ENCODE measurements around the gene SIPA1L3. TPM values are rescaled to one million over a fixed set of nuclear protein-coding genes. Genes with fewer than 3 reads are reported as not detected.

SIPA1L3 gene
- total and polyA plus RNA-seq, 2 of the 13 experiments (the other 11 are each of a cell fraction or from before 2014, with no cell fraction given): 5.5 to 7.7 TPM

DNA sequence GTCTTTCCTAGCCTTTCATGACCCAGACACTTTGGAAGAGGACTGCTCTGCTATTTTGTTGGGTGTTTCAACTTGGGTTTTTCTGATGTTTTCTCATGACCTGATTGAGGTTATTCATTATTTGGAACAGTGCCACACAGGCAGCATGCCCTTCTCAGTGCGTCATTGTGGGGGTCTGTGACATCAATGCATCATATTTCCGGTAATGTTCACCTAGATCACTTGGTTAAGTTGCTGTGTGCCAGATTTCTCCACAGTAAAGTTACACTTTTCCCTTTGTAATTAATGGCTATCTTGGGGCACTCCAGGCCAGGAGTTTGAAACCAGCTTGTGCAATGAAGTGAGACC is 124.4 kb downstream of the SIPA1L3 start:
- Histone ChIP-seq H3K36me3 (replicated peaks in 1 of 2; ENCODE audit: control insufficient read depth in 1 of 2, insufficient read depth in 2 of 2, low read length in 2 of 2) (peaks cover 1 to 3% of the 10 kb centered on the region in 2 experiments; a peak in 1 of 5 replicates), H3K27ac (ENCODE audit: extremely low read length, insufficient read depth, low read length) (no peak overlapping the region), H3K9ac (ENCODE audit: insufficient read depth, low read depth, low read length) (no peak overlapping the region), H3K27me3 (ENCODE audit: control insufficient read depth in 1 of 2, insufficient read depth in 2 of 2, low read length in 2 of 2) (no peaks in the 10 kb centered on the region), H3K9me3 (ENCODE audit: low read length) (no peaks in the 10 kb centered on the region), H4K20me1 (ENCODE audit: insufficient read depth, low read length) (no peaks in the 10 kb centered on the region), H3K4me1 (ENCODE audit: insufficient read depth, low read length) (peaks cover 13% of the 10 kb centered on the region), H3K4me2 (ENCODE audit: low read depth, low read length) (no peak overlapping the region), H2AFZ (ENCODE audit: low read length) (no peak overlapping the region), H3K79me2 (ENCODE audit: insufficient read depth, low read length) (no peaks in the 10 kb centered on the region), H3K4me3 (replicated peaks in 1 of 3; ENCODE audit: insufficient read depth in 1 of 3, low read depth in 2 of 3, low read length in 3 of 3) (no peak overlapping the region)
- ATAC-seq (no peak), DNase-seq (ENCODE audit: low spot score) (no peak), FAIRE-seq (no peak)
- in situ Hi-C loops (cut with HindIII; ENCODE audit: extremely low pct_ligation_motif_present, low pct_unique_long_range_greater_than_20kb): no loop called here
- TF ChIP-seq, protein P1, sequence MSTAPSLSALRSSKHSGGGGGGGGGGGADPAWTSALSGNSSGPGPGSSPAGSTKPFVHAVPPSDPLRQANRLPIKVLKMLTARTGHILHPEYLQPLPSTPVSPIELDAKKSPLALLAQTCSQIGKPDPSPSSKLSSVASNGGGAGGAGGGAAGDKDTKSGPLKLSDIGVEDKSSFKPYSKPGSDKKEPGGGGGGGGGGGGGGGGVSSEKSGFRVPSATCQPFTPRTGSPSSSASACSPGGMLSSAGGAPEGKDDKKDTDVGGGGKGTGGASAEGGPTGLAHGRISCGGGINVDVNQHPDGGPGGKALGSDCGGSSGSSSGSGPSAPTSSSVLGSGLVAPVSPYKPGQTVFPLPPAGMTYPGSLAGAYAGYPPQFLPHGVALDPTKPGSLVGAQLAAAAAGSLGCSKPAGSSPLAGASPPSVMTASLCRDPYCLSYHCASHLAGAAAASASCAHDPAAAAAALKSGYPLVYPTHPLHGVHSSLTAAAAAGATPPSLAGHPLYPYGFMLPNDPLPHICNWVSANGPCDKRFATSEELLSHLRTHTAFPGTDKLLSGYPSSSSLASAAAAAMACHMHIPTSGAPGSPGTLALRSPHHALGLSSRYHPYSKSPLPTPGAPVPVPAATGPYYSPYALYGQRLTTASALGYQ (CRISPR knock-in tag; IDR thresholded peaks at IDR 0.05): no peak
- TF ChIP-seq, protein P2, sequence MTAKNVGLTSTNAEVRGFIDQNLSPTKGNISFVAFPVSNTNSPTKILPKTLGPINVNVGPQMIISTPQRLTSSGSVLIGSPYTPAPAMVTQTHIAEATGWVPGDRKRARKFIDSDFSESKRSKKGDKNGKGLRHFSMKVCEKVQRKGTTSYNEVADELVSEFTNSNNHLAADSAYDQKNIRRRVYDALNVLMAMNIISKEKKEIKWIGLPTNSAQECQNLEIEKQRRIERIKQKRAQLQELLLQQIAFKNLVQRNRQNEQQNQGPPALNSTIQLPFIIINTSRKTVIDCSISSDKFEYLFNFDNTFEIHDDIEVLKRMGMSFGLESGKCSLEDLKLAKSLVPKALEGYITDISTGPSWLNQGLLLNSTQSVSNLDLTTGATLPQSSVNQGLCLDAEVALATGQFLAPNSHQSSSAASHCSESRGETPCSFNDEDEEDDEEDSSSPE (CRISPR knock-in tag; IDR thresholded peaks at IDR 0.05): no peak
- TF ChIP-seq NKX3-1 (CRISPR knock-in tag; IDR thresholded peaks at IDR 0.05) (no peak), BRD4 (CRISPR knock-in tag; IDR thresholded peaks at IDR 0.05) (no peak)
- WGBS (ENCODE audit: low lambda C conversion rate): 94% methylated on average over 2 of the region's 2 CpGs
- ChIA-PET CTCF (ENCODE audit: low intra/inter-chr PET ratio, low total read pairs) (no interaction called here), POLR2A (no interaction called here)
- no TSS peak for BruUV-seq (replicated peaks)
- intact Hi-C loops (cut with micrococcal nuclease; ENCODE audit: unreplicated experiment): no loop called here

DNA sequence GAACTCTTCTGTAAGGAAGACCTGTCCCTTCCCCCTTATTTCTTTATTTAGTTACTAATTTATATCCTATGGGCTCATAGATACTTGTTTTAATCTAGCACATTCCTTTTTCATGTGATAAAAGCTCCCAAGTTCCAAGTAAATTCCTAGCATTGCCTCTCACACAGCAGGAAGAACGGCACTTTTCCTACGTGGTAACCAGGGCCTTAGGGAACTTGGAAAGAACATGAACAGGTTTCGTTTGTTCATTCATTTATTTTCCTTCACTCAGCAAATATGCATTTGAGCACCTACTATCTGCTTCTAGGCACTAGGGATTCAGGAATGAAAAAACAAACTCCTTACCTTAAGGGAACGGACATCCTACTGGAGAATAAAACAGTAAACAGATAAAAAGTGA is 125.1 kb downstream of the SIPA1L3 start:
- POLR2A ChIA-PET: no interaction called here
- 95% methylated on average over 4 of the region's 4 CpGs for WGBS (ENCODE audit: low lambda C conversion rate)
- no TSS peak for BruUV-seq (replicated peaks)
- TF ChIP-seq MAFF (IDR thresholded peaks at IDR 0.05; ENCODE audit: low read depth, low read length): peak; percentile 23; the same call in 1 of the 2 replicates
- no peak for TF ChIP-seq ZNF335 (CRISPR knock-in tag; IDR thresholded peaks at IDR 0.05)
- TF ChIP-seq, protein P3, sequence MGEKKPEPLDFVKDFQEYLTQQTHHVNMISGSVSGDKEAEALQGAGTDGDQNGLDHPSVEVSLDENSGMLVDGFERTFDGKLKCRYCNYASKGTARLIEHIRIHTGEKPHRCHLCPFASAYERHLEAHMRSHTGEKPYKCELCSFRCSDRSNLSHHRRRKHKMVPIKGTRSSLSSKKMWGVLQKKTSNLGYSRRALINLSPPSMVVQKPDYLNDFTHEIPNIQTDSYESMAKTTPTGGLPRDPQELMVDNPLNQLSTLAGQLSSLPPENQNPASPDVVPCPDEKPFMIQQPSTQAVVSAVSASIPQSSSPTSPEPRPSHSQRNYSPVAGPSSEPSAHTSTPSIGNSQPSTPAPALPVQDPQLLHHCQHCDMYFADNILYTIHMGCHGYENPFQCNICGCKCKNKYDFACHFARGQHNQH (CRISPR knock-in tag; IDR thresholded peaks at IDR 0.05): no peak
- no peak for TF ChIP-seq NFYC (CRISPR knock-in tag; IDR thresholded peaks at IDR 0.05)
- peak; percentile 16 to 56; a peak in 2 of 4 replicates for TF ChIP-seq MAFK (conservative IDR thresholded peaks at IDR 0.05 in 1 of 2, IDR thresholded peaks at IDR 0.05 in 1 of 2; ENCODE audit: low read length in 2 of 2)
- TF ChIP-seq, protein P4, sequence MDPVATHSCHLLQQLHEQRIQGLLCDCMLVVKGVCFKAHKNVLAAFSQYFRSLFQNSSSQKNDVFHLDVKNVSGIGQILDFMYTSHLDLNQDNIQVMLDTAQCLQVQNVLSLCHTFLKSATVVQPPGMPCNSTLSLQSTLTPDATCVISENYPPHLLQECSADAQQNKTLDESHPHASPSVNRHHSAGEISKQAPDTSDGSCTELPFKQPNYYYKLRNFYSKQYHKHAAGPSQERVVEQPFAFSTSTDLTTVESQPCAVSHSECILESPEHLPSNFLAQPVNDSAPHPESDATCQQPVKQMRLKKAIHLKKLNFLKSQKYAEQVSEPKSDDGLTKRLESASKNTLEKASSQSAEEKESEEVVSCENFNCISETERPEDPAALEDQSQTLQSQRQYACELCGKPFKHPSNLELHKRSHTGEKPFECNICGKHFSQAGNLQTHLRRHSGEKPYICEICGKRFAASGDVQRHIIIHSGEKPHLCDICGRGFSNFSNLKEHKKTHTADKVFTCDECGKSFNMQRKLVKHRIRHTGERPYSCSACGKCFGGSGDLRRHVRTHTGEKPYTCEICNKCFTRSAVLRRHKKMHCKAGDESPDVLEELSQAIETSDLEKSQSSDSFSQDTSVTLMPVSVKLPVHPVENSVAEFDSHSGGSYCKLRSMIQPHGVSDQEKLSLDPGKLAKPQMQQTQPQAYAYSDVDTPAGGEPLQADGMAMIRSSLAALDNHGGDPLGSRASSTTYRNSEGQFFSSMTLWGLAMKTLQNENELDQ (CRISPR knock-in tag; IDR thresholded peaks at IDR 0.05; ENCODE audit: borderline replicate concordance): no peak

More for the DNA sequence above, 125.1 kb downstream of the SIPA1L3 start:
- no peak overlapping the region for H2AFZ ChIP-seq (ENCODE audit: low read length)
- no peaks in the 10 kb centered on the region for H3K79me2 ChIP-seq (ENCODE audit: insufficient read depth, low read length)
- FAIRE-seq (no peak), DNase-seq (ENCODE audit: low spot score) (no peak), ATAC-seq (no peak)
- H3K4me2 ChIP-seq (ENCODE audit: low read depth, low read length): no peak overlapping the region
- intact Hi-C loops (cut with micrococcal nuclease; ENCODE audit: unreplicated experiment): no loop called here
- H4K20me1 ChIP-seq (ENCODE audit: insufficient read depth, low read length): no peaks in the 10 kb centered on the region
- no peak overlapping the region for H3K27ac ChIP-seq (ENCODE audit: extremely low read length, insufficient read depth, low read length)
- H3K9ac ChIP-seq (ENCODE audit: insufficient read depth, low read depth, low read length): no peak overlapping the region
- no peaks in the 10 kb centered on the region for H3K27me3 ChIP-seq (ENCODE audit: control insufficient read depth in 1 of 2, insufficient read depth in 2 of 2, low read length in 2 of 2)
- peaks cover 1 to 3% of the 10 kb centered on the region in 2 experiments; a peak in 1 of 5 replicates for H3K36me3 ChIP-seq (replicated peaks in 1 of 2; ENCODE audit: control insufficient read depth in 1 of 2, insufficient read depth in 2 of 2, low read length in 2 of 2)
- no peaks in the 10 kb centered on the region for H3K9me3 ChIP-seq (ENCODE audit: low read length)
- in situ Hi-C loops (cut with HindIII; ENCODE audit: extremely low pct_ligation_motif_present, low pct_unique_long_range_greater_than_20kb): no loop called here
- H3K4me1 ChIP-seq (ENCODE audit: insufficient read depth, low read length): peaks cover 21% of the 10 kb centered on the region
- no peak overlapping the region for H3K4me3 ChIP-seq (replicated peaks in 1 of 3; ENCODE audit: insufficient read depth in 1 of 3, low read depth in 2 of 3, low read length in 3 of 3)
- CTCF ChIA-PET (ENCODE audit: low intra/inter-chr PET ratio, low total read pairs): no interaction called here
